ENCODE measurements around the gene ARF3.

The ARF3 gene

DNA sequence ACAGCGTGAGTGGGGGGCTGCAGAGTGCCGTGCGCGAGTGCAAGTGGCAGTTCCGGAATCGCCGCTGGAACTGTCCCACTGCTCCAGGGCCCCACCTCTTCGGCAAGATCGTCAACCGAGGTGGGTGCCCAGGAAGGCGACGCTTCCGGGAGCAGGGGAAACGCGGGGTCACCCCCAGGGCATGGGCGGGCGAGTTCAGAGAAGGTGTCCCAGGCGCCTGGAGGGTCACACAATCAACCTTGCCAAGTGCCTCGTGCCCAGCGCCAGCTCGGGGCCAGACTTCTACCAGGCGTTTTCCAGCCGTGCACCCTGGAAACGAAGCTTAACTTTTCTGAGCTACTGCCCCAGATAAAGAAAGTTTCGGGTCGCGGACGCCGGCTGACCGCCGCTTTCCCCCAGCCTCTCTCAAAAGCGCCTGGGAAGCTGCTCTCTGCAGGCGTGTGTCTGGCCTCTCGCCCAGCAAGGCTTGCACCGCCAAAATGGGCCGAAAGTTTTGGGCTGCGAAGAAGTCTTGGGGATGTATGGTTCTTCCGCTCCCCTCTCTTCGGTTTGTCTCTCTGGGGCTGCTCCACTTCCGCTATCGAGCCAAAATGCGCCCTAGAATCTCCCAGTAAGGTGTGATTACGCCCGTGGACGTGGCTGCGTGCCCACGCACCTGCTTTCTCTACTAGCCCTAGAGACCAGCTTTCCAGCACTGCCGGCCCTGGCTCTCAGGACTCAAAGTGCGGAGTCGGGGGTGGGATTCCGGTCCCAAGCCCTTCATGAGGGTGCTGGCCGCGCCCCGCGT is 22.5 kb upstream of the ARF3 start:
- Mint-ChIP-seq H3K4me3 (peak overlapping the region; percentile 74 to 80 (median 78)), H3K4me1 (peaks cover 57% of the 10 kb centered on the region), H3K9me3 (no peaks in the 10 kb centered on the region), H3K27ac (no peak overlapping the region), H3K36me3 (ENCODE audit: low read depth) (peaks cover 6% of the 10 kb centered on the region), H3K27me3 (ENCODE audit: low read depth) (peaks cover 100% of the 10 kb centered on the region)
- TF ChIP-seq, protein P1, sequence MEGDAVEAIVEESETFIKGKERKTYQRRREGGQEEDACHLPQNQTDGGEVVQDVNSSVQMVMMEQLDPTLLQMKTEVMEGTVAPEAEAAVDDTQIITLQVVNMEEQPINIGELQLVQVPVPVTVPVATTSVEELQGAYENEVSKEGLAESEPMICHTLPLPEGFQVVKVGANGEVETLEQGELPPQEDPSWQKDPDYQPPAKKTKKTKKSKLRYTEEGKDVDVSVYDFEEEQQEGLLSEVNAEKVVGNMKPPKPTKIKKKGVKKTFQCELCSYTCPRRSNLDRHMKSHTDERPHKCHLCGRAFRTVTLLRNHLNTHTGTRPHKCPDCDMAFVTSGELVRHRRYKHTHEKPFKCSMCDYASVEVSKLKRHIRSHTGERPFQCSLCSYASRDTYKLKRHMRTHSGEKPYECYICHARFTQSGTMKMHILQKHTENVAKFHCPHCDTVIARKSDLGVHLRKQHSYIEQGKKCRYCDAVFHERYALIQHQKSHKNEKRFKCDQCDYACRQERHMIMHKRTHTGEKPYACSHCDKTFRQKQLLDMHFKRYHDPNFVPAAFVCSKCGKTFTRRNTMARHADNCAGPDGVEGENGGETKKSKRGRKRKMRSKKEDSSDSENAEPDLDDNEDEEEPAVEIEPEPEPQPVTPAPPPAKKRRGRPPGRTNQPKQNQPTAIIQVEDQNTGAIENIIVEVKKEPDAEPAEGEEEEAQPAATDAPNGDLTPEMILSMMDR (IDR thresholded peaks at IDR 0.05; ENCODE audit: unreplicated experiment in 3 of 3): no peak

DNA sequence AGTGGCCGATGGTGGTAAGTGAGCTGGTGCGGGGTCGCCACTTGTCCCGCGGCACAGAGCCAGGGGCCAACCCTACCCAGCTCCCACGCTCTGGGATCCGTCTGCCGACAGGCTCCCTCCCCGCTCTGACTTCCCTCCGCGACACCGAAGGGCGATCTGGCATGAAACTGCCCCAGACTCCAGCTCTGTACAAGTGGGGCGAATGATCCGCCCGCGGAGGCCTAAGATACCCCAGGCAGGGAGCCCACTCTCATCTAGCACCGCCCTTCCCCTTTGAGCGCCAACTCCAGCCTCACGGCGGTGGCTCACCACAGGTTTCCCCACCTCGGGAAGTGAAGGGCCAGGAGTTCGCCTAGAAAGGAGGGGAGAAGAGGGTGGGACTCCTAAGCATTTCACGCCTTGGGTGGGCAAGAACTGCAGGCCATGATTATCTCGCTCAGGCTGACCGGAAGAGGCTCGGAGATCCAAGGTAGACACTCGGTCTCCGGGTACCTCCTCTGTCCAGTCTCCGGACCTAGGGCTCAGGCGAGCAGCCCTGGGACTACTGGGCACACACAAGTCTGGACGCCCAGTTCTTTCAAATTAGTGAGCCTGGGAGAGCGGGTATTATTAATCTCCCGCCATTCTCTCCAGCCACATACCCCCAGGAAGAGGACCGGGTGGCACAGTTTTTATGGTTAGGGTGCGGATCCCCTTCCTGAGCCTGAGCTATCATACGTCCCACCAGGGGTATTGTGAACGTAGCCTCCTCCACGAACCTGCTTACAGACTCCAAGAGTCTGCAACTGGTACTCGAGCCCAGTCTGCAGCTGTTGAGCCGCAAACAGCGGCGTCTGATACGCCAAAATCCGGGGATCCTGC is 21.7 kb upstream of the ARF3 start:
- peaks cover 6% of the 10 kb centered on the region for H3K36me3 Mint-ChIP-seq (ENCODE audit: low read depth)
- peak overlapping the region; percentile 74 to 80 (median 78) for H3K4me3 Mint-ChIP-seq
- no peaks in the 10 kb centered on the region for H3K9me3 Mint-ChIP-seq
- peaks cover 48% of the 10 kb centered on the region for H3K4me1 Mint-ChIP-seq
- peaks cover 100% of the 10 kb centered on the region for H3K27me3 Mint-ChIP-seq (ENCODE audit: low read depth)
- no peak overlapping the region for H3K27ac Mint-ChIP-seq
- TF ChIP-seq, protein P1 (IDR thresholded peaks at IDR 0.05; ENCODE audit: unreplicated experiment in 3 of 3): no peak

DNA sequence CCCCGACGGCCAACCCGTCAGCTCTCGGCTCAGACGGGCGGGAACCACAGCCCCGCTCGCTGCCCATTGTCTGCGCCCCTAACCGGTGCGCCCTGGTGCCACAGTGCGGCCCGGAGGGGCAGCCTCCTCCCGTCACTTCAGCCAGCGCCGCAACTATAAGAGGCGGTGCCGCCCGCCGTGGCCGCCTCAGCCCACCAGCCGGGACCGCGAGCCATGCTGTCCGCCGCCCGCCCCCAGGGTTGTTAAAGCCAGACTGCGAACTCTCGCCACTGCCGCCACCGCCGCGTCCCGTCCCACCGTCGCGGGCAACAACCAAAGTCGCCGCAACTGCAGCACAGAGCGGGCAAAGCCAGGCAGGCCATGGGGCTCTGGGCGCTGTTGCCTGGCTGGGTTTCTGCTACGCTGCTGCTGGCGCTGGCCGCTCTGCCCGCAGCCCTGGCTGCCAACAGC is 21.0 kb upstream of the ARF3 start, which contains the start of gene WNT1:
TSS of gene WNT1 (plus strand) at position 32 of the 450 bp plus-strand sequence. CDS start at position 361, 329 bp downstream.
- peaks cover 6% of the 10 kb centered on the region for H3K36me3 Mint-ChIP-seq (ENCODE audit: low read depth)
- peak within 1 kb of the TSS in 1 of 3 experiments; percentile 21 for H3K27ac Mint-ChIP-seq
- H3K4me3 Mint-ChIP-seq: peak within 1 kb of the TSS; percentile 74 to 80 (median 78)
- no peaks in the 10 kb centered on the region for H3K9me3 Mint-ChIP-seq
- H3K27me3 Mint-ChIP-seq (ENCODE audit: low read depth): peaks cover 100% of the 10 kb centered on the region
- peaks cover 45% of the 10 kb centered on the region for H3K4me1 Mint-ChIP-seq
- TF ChIP-seq, protein P1 (IDR thresholded peaks at IDR 0.05; ENCODE audit: unreplicated experiment in 3 of 3): peak in 1 of 3 experiments; percentile 46

DNA sequence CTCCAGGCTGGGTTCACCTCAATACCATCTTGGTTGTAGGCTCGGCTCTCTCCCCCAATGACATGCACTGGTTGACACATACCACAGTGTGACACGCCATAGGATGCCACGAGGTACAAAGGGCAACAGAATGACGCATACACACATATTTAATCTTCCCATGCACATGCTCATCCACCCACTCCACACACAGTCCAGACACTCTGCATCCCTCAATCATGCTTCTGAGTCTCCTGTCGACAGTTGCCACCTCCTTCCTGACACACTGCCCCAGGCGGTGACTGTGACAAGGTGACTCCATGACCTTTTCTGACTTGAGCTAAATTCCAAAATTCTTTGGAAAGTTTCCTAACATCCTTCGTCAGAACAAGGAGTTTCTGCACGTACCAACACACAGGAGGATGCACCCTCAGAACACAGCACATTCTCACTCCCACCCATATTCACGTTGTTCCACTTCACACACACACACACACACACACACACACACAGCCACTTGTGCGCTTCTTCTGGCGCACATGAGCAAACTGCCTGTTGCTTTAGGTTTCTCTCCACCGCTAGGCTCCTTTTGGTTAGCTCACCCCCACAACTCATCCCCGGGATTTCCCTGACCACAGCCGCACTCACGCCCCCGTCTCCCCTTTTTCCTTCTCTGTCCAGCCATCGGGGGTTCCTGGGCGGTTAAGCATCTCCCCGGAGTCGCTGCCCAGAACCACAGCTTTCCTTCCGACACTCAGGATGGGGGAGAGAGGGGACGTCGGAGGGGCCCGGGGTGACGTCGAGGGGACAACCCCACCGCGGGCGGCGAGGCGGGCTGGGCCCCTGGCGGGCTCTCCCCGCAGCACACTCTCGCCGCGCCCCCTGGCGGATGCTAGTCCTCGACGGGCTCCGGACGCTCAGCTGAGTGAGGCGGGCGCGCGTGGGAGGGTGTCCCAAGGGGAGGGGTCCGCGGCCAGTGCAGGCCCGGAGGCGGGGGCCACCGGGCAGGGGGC is 20.3 kb upstream of the ARF3 start:
- H3K36me3 Mint-ChIP-seq (ENCODE audit: low read depth): peaks cover 6% of the 10 kb centered on the region
- H3K4me3 Mint-ChIP-seq: peak overlapping the region; percentile 15 to 45 (median 27)
- H3K27me3 Mint-ChIP-seq (ENCODE audit: low read depth): peaks cover 100% of the 10 kb centered on the region
- no peaks in the 10 kb centered on the region for H3K9me3 Mint-ChIP-seq
- TF ChIP-seq, protein P1 (IDR thresholded peaks at IDR 0.05; ENCODE audit: unreplicated experiment in 3 of 3): peak; percentile 73 to 82 (median 79)
- H3K4me1 Mint-ChIP-seq: peaks cover 42% of the 10 kb centered on the region
- H3K27ac Mint-ChIP-seq: peak overlapping the region in 1 of 3 experiments; percentile 21

DNA sequence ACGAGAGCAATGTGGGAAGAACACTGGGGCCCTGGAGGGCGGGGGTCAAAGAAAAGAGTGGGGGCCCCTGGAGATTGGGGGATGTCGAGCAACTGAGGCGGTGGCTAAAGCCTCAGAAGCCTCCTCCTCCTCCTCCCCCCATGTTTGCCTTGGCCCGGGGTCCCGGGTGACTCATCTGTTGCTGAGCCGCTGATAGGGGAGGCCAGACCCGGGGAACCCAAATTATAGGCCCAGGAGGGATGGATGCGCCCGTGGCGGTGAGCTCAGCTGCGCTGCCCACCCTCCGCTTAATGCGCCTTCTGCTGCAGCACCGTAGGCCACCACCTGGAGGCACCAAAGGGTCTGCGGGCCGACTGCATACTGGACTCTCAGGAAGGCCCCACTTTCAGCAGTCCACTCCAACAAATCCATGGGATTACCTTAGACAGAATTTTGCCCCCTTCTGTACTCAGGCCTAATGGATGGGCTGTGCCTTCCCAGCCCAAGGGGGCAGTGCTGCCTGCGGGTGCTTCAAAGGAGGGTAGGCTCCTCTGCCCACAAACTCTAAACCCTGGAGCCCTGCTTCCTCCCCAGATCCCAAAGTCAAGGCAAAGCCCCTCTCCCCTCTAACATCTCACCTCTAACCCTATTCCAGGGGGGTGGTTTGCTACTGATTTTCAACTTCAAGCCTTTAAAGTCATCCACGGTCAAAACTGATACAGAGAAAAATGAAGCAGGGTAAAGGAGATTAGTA is 16.8 kb upstream of the ARF3 start:
- Mint-ChIP-seq H3K9me3 (no peaks in the 10 kb centered on the region), H3K4me3 (no peak overlapping the region), H3K27ac (no peak overlapping the region), H3K36me3 (ENCODE audit: low read depth) (peaks cover 6% of the 10 kb centered on the region), H3K27me3 (ENCODE audit: low read depth) (peaks cover 100% of the 10 kb centered on the region), H3K4me1 (peaks cover 22% of the 10 kb centered on the region)
- TF ChIP-seq, protein P1 (IDR thresholded peaks at IDR 0.05; ENCODE audit: unreplicated experiment in 3 of 3): peak; percentile 62 to 74 (median 68)

Data from nephron (organoid).